HCEC 1CT (cell line): ENCODE measurements around the gene IFIH1.
A peak's percentile ranks its signal among the peaks of the same experiment; 100 is the strongest.

Source experiments
- DNase-seq: peaks from one replicate; pipeline ENCODE4 v3.0.0-alpha.2; 2017

The IFIH1 gene

GRCh38 chr2:162308747-162309503, 9.6 kb downstream of the IFIH1 start:
- DNase-seq: no peak

- no peak for DNase-seq
These were observed 12.6 kb downstream of the IFIH1 start for GRCh38 chr2:162305901-162306300.

DNA sequence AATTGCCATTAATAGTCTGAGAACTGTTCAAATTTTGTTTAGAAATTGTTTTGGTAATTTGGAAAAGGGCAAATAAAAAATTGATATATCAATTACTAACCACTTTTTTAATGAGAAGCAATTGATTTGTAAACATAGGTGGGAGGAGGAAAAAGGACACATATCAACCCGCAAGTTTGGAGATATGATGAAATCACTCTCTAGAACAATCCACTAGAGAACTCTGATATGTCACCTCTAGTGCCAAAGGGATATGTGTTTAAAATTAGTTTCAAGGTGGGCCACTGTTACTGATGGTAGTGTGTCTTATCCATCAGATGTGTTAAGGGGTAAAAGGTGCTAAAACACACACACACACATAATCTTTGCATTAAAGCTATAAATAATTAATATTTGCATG, 16.6 kb downstream of the IFIH1 start:
- no peak for DNase-seq

GRCh38 chr2:162301151-162301804, 17.2 kb downstream of the IFIH1 start:
- DNase-seq: peak; percentile 76

GRCh38 chr2:162300266-162300665, 18.2 kb downstream of the IFIH1 start:
- DNase-seq: peak; percentile 35

DNA sequence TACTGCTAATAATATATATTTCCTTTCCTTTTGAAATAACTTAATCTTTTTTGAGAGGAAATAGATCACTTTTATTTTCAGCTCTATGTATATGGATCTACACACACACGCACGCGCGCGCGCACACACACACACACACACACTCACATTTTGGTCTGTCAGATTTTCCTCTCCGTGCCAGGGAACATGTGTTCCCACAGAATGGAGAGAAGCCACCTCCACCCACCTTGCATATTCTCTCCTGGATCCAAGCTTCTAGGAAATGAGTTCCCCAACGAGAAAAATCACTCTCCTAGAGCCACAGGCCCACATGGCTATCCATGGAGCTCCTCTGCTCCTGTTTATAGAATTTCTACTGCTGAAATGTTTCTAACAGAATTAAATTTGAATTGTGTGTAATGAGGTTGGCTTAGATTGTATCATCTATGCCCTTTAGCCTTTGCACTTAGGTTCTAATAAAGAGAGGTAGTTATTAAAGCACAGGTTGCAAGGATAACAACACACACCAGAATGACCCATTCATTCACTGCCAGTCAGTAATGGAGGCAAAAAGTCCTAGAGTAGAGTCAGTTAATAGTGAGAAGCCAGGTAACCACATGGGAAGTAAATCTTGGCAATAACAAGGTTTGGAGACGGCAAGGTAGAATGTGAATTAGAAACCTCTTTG, 19.7 kb downstream of the IFIH1 start:
- no peak for DNase-seq

DNA sequence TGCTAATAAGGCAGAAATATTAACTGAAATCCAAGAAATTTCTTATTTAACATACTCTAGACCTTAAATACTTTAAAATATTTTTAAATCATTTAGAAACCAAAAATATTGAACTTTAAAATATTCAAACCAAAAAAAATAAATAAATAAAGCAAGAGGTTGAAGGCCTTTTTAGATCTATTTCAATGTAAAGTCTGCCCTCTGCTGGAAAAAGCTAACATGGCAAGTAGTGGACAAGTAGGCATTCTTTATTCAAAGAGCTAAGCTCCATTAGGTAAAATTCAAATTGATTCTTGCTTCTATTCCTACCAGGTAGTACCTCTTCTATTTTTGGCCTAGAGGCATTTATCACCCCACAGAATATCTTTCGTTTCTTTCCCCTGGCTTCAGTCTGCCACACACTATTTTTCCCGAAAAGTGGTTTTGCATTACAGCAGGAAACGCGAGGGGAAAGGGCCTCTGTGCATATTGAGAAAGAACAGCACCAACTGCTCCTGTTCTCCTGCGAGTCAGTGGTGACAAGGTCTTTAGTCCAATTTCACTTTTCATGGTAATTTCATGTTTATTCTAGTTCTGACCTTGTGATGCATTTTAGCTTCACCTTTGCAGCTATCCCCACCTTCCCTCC, 20.4 kb downstream of the IFIH1 start:
- peak; percentile 69 for DNase-seq

DNA sequence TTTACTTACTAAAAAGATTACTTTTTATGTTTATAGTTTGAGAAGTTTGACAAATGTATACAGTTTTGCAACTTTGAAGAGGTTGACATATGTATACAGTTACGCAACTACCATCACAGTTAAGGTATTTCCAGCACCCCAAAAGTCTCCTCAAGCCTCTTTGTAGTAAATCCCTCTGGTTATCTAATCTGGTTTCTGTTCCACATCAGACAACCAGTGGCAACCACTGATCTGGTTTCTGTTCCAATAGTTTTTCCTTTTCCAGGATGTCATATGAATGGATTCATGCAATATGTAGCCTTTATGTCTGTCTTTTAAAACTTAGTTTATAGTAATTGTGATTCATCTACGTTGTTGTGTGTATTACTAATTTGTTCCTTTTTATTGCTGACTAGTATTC, 23.5 kb downstream of the IFIH1 start:
- peak; percentile 28 for DNase-seq

GRCh38 chr2:162293122-162293786, 25.2 kb downstream of the IFIH1 start:
- DNase-seq: peak; percentile 68

GRCh38 chr2:162291748-162292147, 26.7 kb downstream of the IFIH1 start:
- no peak for DNase-seq

DNA sequence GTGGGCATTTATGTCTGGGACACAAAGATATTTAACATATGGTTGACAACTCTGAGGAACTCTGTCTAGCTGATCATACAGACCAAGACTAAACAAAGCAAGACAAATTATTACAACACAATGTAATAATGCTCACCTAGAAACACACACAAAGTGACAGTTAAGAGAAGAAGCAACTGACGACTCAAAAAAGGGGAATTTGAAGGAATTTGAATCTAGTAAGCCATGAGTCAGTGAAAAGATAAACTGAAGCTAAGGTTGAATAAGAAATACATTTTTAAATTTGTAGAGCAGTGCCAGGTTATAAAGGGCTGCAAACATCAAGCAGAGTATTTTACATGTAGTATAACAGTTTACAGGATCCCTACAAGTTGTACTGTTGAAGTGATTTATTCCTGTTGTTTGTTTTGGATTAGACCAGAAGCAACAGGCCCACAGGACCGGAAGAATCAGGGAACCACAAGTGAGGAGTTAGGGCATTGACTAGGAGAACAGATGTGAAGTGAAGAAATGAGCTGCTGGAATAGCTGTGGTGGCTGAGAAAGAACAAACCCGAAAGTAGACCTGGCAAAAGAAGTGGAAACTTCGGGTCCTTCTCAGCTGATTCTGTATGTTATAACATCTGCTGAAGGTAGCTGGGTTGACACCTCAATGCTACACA, 35.6 kb downstream of the IFIH1 start:
- DNase-seq: no peak

DNA sequence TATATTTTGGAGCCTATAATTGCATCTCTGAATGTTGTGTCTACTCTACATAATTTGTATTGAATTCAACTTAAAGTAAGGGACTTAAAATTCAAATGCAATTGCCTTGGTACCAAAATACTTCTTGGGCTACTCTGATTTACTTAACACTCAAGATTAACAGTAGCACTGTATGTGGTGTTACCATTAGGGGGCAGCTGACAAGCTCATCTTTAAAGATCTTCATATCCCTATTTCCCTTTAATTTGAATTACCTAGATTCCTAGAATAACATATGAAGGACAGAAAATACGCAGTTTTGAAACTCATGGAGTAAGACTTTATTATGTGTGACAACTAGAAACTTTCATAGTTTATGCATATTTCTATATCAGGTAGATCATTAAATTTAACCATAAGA, 37.8 kb downstream of the IFIH1 start:
- no peak for DNase-seq

DNA sequence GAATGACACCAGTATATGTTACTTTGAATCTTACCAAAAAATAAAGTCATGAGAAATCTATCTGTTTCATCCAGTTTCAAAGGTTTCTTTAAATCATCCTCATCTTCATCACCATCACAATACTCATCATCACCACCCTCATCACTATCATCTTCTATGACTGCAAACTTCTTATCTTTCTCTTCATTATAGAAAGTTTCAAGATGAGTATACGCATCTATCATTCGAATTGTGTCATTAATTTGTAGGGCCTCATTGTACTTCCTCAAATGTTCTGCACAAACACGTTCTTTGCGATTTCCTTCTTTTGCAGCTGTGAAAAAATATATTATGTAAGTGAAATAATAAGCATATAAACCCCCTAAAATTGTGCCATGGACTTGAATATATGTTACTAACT, 41.1 kb downstream of the IFIH1 start:
- no peak for DNase-seq

GRCh38 chr2:162267996-162268395, 50.5 kb downstream of the IFIH1 start:
- no peak for DNase-seq

DNA sequence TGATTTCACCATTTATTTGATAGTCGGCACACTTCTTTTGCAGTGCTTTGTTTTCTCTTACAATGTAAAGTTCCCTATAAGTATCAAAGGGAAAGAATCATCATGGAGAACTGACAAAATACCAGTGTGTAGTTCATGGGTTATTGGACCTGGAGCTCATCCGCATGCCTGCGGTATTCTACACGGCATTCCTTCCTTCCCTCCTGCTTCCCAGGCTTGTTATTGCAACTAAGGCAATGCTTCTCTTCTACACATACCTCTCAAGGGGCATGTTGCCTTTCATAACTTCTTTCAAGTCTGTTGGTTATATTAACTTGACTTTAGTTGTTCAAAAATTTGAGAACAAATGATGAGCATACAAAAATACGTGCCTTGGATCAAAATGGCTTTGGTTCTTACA, 51.0 kb downstream of the IFIH1 start:
- no peak for DNase-seq

- DNase-seq: no peak
These were observed 52.1 kb downstream of the IFIH1 start for GRCh38 chr2:162266460-162266760.

DNA sequence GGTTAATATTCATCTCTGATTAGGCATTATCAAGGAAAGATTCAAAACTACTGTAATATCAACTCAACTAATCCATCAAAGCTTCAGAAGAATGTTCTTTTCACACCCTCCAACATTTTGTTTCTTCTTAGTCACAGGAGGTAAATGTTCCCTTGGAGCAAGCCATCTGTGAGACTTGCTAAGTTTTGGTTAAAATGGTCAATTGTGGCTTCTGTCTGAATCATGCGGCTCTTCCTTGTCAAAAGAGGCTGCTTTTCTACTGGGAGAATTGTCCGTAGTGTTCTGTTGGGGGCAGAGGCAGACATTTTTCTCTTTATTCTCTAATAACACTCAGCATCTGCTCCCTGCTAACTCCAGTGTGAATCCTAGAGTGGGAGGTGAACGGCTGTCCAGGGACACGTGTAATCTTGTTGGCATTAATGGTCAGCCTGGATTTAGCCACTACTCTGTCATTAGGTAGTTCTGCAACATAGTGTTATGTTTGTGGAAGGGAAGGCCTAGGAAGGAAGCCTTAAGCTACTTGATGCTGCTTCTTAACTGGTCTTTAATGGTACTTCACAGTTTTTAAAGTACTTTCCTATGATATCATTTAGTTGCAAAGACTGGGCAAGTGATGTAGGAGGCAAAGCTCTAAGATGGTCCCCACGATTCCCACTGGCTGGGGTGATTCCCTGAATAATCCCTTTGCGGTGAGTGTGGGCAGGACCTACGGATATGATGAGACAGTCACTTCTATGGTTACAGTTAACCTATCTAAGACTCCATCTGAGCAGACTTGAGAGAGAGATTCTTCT, 52.6 kb downstream of the IFIH1 start:
- no peak for DNase-seq

DNA sequence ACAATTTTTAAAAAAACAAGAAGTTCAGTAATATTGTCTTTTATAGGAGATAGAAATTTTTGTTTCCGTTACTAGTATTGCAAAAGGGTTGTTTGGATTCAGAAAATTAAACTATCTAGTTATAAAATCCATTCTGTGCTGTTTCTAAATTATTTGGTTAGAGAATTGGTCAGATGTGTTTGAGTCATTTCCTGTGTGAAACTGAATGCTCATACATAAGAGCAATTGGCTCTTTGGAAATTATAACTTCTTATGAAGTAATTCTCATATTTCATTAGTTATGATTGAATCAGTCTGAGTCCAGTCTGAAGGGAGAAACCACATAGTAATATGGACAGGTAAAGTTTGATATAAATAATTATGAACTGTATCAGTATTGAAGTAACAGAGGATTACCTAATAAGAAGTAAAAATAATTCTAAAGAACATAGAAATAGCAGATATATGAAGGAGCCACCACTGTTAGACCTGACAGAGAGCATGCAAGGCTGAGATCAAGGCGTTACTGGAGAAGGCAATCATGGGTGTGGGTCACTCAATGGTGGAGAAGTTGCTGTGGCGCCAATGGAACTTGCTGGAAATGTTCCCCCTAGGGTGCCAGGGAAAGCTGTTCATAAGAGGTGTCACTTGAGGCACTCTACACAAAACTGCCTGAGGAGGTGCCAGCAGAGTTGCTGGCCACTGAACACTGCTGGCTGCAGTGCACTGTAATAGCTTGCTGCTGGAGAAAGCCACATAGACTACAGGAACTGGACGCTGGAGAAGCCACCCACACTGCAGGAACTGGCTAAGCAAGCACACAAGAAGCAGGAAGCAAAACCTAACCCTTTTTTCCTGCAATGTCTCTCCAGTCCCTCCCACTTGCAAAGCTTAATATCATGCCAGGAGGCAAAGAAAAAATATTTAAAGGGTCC, 57.2 kb downstream of the IFIH1 start:
- peak; percentile 86 for DNase-seq

DNA sequence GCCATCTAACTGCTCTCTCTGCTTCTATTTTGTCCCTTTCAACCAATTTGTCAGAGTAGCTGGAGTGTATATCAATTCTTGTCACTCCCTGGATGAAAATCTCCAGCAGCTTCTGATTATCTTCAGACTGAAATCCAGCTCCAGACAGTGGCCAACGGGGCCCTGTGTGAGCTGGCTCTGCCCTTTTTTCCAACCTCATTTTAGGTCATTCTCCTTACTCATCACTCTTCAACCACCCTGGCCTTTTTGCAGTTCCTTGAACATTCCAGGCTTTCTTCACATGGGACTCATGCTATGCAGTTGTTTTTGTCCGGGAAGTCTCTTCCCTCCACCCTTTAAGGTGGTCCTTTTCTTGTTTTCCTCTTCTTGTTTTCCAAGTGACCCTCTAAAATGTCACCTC, 59.8 kb downstream of the IFIH1 start:
- peak; percentile 60 for DNase-seq

- DNase-seq: peak; percentile 41
These were observed 60.3 kb downstream of the IFIH1 start for GRCh38 chr2:162258169-162258568.

GRCh38 chr2:162257425-162257824, 61.1 kb downstream of the IFIH1 start:
- peak; percentile 72 for DNase-seq
